ACHN (cell line): ENCODE measurements around the gene ZNF507.
A peak's percentile ranks its signal among the peaks of the same experiment; 100 is the strongest.
"Not testable (repeated sequence)": the region's sequence is repeated elsewhere in the genome, so short reads cannot be mapped to it uniquely, and the experiment has no call there.

Source experiments
- DNase-seq: peaks from one replicate; pipeline ENCODE4 v3.0.0-alpha.2; 2015
- in situ Hi-C: cut with HindIII; loops from 2 replicates; pipeline ENCODE4 v1.10.0; 2017; ENCODE audit warnings: low sequenced_read_pairs, low pct_ligation_motif_present, low pct_unique_long_range_greater_than_20kb

ZNF507 gene

DNA sequence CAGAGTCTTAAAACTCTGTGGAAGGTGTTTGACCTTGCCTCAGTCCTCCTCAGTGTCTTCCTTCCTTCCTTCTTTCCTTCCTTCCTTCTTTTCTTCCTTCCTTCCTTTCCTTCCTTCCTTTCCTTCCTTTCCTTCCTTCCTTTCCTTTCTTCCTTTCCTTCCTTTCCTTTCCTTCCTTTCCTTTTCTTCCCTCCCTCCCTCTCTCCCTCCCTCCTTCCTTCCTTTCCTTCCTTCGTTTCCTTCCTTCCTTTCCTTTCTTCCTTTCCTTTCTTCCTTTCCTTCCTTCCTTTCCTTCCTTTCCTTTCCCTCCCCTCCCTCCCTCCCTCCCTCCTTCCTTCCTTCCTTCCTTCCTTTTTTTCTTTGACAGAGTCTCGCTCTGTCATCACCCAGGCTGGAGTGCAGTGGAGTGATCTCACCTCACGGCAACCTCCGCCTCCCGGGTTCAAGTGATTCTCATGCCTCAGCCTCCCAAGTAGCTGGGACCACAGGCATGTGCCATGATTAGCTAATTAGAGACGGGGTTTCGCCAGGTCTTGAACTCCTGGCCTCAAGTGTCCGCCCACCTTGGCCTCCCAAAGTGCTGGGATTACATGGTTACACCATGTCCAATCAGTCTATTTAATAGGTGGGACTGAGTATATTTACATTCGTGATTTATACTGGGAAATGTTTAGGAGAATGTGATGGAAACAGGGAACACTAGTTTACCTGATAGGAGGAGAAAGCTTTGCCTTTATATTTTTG lies 16.3 kb downstream of the ZNF507 start:
- DNase-seq, result no peak
- in situ Hi-C loops, result no loop called here

DNA sequence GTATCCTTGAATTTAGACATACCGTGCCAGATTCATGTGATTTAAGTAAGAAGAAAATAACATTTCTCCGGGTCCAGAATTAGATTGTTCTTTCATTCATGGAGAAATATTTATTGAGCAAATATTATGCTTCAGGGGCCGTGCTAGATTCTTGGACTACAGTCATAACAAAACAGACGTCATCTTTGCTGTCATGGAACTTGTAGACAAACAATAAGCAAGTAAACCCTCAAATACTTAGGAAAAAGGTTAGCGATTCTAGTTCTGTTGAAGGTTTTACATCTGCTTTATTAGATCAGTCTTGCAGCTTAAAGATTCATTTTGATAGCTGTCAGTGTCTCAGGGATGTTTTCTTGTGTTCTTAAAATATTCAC lies 16.9 kb downstream of the ZNF507 start:
- no peak for DNase-seq
- in situ Hi-C loops, result no loop called here

DNA sequence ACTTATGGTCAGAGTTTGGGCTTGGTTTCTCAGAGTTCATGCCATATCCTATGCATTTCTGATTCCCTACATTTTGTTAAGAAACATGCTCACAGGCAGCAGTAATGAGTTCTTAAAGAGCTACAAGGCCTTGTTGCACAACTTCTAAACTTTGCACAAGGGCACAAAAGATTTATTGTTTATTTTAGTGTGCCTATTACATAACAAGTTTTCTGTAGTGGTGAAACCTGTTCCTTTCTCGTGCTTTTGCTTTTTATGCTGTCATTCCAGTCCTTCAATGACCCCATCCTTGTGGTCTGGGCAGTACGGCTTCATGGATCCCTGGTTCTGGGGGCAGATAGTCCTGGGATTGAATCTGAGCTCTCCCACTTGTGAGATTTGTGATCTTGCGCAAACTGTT lies 17.8 kb downstream of the ZNF507 start:
- in situ Hi-C loops, result no loop called here
- no peak for DNase-seq

DNA sequence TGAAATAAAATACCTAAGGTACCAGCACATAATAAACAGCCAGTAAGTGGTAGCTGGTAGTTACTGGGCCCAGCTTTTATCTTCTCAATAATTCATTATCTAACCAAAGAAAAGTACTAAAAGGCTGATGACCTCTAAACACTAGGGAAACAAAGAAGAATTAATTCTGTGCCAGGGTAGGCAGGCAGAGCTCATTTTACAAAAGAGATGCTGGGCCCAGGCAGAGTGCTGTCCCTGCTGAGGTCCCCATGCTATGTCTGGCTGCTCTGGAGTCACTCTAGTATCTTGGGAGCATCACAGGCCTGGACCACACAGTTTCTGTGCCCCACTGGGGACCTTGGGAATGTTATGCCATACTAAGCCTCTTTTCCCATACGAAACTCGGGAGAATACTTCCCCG lies 18.2 kb downstream of the ZNF507 start:
- DNase-seq, result no peak
- in situ Hi-C loops, result no loop called here

DNA sequence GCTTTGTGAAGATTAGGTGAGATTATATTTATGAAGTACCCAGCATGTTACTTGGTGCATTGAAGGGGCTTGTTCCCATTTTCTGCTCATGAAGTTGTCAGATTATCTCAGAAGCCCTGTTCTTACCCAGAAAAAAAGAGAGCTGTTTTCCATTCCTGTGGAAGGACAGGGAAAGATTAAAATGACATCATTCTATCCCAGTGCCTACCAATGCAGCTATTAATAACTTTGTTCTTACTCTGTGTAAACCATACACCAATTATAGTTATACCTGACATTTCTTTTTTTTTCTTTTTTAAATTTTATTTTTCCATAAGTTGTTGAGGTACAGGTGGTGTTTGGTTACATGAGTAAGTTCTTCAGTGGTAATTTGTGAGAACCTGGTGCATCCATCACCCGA lies 18.6 kb downstream of the ZNF507 start:
- DNase-seq, result no peak
- in situ Hi-C loops, result no loop called here

DNA sequence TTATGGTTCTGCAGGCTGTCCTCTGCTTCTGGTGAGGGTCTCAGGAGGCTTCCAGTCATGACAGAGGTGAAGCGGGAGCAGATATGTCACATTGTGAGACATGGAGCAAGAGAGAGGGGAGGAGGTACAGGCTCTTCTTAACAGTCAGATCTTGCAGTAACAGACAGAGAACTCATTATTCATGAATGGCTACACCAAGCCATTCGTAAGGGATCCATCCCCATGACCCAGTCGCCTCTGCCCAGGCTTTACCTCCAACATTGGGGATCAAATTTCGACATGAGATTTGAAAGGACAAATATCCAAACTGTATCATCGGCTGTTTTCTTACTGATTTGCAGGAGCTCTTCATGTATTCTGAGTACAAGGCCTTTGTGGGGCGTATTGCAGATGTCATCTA lies 21.7 kb downstream of the ZNF507 start:
- in situ Hi-C loops, result no loop called here

DNA sequence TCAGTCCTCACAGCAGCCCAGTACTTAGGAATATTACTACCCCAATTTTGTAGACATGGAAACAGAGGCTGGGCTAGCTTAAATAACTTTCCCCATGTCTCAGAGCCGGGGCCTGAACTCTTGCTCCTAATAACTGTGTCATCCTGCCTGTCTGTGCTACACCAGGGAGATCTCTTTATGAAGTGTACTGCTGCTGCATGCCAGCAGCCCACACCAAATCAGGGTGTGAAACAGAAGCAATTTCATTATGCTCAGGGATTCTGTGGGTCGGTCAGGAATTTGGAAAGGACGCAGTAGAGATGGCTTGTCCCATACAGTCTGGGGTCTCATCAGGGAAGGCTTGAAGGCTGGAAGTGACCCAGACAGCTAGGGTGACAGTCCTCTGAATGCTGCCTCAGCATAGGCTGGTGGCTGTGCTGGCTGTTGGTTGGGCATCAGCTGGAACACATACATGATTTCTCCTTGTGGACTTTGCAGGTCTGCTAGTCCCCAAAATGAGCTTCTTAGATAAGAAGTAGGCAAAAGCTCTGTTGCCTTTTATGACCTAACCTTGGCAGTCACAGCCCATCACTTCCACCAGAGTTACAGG lies 22.6 kb downstream of the ZNF507 start:
- no peak for DNase-seq
- in situ Hi-C loops, result no loop called here

More for the DNA sequence above, 21.7 kb downstream of the ZNF507 start:
- no peak for DNase-seq

DNA sequence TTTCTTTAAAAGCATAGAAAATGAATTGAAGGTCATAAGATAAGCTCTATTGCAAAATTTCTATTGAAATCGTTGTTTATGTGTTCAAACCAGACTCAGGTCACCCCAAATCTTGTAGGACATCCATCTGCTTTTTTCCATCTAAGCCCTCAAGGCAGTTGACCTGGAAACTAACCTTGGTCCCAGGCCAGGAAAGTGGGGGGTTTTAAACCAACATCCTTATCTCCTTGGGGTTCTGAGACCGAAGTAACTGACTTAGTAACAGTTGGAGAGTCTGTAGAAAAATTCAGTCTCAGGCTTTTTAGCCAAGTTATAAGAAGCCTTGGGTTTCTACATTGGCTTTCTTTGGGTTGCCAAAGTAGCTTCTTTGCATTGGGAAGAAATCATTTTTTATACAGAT lies 23.4 kb downstream of the ZNF507 start:
- no peak for DNase-seq
- in situ Hi-C loops, result no loop called here

DNA sequence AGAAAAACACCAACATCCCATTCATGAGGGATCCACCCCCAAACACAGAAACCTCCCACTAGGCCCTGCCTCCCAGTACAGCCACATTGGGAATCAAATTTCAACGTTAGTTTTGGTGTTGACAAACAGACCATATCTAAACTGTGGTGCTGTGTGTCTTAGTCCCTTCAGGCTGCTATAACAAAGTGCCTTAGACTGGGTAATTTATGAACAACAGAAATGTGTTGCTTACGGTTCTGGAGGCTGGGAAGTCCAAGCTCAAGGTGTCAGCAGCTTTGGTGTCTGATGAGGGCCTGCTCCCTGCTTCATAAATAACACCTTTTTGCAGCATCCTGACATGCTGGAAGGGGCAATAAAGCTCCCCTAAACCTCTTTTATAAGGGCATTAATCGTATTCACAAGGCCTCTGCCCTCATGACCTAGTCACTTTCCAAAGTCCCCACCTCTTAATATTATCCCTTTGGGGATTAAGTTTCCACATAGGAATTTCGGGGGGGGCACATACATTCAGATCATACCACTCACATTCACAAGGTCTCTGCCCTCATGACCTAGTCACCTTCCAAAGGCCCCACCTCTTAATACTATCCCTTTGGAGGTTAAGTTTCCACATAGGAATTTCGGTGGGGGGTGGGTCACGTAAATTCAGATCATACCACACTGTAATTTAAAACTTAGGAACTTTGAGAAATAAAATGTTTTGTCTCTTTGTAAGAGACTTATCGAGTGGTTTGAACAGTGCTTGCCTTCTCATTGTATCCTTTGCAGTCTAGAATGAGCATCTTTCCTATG lies 27.5 kb downstream of the ZNF507 start:
- DNase-seq, result peak; percentile 42
- in situ Hi-C loops, result no loop called here

DNA sequence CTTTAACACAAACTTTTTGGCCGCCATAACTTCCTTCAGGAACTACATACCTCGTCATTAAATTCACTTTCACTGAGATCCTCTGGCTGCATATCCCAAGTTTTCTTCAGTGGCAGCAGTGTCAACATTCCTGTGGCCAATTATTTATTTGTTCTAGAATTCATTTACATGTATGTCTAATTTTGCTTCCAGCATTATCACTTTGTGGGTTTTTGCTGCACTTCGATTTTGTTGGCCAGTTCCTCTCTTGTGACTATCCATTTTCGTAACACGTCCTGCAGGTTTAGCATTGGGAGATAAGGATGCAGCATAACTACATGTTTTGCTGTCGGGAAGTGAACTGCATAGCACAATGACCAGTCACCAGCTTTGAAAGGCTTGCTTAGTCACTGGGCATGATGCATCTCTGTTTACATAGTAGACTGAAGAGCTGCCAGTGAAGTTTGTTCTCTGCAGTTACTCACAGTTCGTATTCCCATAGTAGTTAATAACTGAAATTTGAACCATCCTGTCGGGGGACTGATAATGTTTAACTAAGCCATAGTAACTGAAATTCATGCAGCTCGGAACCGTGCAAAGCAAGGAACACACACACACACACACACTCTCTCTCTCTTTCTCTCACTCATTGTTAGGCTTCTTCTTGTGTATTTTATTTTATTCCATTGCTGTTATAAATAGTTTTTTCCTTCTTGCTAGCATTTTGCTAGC lies 28.3 kb downstream of the ZNF507 start:
- in situ Hi-C loops, result no loop called here
- peak; percentile 97 for DNase-seq

DNA sequence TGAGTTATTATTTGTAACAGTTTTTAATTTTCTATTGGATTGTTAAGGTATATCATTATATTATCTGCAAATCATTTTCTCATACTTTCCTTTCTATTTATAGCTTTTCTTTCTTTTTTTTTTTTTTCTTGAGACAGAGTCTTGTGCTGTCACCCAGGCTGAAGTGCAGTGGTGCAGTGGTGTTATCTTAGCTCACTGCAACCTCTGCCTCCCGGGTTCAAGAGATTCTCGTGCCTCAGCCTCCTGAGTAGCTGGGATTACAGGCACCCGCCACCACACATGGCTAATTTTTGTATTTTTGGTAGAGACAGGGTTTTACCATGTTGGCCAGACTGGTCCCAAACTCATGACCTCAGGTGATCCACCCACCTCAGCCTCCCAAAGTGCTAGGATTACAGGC lies 29.0 kb downstream of the ZNF507 start:
- in situ Hi-C loops, DNase-seq: not testable (repeated sequence)

DNA sequence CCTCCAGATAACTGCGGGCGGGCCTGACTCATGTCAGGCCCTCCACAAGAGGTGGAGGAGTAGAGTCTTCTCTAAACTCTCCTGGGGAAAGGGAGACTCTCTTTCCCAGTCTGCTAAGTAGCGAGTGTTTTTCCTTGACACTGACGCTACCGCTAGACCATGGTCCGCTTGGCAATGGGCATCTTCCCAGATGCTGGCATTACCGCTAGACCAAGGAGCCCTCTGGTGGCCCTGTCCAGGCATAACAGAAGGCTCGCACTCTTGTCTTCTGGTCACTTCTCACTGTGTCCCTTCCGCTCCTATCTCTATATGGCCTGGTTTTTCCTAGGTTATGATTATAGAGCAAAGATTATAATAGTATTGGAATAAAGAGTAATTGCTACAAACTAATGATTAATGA lies 31.7 kb downstream of the ZNF507 start:
- DNase-seq, in situ Hi-C loops: not testable (repeated sequence)

DNA sequence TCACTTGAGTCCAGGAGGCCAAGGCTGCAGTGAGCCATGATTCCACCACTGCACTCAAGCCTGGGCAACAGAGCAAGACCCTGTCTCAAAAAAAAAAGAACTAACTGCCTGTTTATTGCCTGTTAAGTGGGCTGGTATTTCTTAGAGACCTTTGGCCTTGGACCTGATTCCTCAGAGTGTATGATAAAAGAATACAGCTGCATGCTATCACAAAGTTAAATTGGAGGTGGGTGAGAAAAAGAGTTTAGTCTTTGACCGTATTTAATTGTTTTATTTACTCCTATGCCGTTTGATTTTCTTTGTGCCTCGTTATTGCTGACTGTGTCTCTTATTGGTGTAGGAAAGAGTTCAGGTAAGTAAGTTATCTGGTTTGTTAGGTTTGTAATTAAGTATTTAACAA lies 34.9 kb downstream of the ZNF507 start:
- in situ Hi-C loops, result no loop called here
- DNase-seq, result no peak

DNA sequence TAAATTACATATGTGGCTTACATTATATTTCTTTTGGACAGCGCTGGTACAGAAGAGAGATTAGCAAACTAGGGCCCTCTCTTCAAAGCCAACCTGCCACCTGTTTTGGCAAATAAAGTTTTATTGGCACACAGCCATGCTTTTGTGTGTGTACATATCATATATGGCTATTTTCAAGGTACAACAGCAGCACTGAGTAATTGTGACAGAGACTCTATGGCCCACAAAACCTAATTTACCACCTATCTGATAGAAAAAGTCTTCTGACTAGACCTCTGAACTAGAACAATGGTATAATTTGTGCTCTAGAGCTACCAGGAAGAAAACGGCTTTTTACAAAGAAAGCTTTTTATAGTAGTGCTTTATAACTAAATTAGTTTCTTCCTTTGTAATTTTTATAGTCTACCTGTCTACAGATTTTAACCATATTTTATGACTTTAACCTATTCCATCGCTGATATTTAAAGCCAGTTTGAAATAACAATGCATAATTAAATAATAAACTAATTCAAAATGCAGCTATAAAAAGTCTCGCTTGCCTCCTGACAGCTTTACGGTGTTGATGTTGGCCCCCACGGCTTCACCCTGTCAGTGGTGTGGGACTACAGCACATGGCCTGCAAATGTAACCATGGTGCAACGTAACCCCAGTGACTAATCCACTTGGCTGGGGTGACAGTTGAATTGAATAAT lies 42.4 kb downstream of the ZNF507 start:
- DNase-seq, result no peak
- in situ Hi-C loops, result no loop called here

DNA sequence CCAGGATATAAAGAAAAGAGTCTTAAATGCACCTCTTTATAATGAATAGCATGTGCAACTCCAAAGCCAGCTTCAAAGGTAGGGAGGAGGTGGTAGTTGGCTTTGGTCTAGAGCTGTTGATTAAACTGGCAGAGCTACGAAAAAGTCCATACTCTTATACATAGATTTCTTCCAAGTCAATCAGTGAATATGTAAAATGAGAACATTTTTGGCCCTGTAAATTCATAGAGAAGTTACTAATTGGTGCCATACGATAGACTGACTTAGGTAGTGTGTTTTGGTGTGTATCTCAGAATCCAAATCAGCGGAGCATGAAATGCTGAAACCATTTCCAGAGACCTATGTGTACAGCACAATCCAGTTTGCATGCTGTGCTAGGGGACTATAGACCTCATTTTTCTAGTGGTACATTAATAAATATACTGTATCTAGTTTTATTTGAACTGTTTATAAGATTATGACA lies 43.0 kb downstream of the ZNF507 start:
- in situ Hi-C loops, result no loop called here
- no peak for DNase-seq

DNA sequence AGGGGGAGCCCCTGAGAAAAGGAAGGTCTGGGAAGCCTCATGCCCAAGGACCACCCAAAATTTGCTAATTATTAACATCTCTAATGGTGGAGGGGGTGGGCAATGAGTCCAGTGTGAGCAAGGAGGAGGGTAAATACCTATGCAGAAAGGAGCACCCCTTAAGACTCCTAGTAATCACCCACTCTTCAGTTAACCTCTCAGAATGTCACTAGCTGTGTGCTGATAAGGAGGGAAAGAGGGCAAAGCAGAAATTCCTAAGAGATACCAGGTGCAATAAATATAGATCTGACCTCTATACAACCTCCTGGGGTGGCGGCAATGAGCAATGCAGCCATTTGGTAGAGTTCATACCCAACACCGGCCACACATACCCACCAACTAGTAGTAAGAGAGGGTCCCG lies 47.5 kb downstream of the ZNF507 start:
- no peak for DNase-seq

DNA sequence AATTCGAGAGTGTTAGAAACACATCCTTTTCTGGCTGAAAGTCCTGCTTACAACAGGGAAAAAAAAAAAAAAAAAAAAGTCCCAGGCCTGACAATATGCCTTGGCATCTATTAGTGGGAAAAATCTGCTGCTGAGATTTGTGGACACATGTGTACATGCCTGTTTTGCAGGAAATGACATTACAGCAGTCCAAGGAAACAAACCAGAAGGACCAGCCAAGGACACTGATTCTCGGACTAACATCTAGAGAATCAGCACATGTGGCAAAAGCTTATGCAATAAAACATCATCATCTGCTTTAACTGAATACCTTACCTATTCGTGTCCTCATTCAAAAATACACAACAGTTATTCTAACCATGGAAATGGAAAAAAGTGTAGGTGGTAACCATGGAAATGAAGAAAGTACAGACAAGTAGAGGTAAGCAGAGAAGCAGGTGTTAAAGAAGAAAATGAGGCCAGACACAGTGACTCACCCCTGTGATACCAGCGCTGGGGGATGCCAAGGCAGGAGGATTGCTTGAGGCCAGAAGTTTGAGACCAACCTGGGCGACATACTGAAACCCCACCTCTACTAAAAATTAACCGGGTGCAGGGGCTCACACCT lies 50.7 kb downstream of the ZNF507 start:
- no peak for DNase-seq
- in situ Hi-C loops, result no loop called here

More for the DNA sequence above, 47.5 kb downstream of the ZNF507 start:
- in situ Hi-C loops, result no loop called here

DNA sequence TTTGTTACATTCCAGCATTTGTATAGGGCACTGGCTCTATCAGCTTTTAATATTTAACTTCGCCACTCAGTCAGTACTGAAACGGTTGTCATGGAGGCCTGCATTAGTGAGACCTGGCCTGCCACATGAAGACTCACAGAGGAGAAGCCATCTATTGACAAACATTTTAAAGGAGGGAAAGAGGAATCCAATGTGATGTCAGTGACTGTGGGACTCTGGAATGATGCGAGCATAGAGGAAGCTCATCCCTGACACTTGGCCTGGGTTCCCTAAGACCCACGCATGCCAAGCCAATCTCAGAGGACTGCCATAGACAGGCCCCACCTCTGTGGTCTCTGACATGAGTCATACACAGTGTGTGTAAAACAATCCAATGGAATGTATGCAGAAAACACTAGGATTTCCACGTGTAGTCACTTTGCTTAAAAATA lies 52.3 kb downstream of the ZNF507 start:
- in situ Hi-C loops, result no loop called here
- DNase-seq, result peak; percentile 56
